ENCODE measurements around the gene RXRB. TPM values are rescaled to one million over a fixed set of nuclear protein-coding genes. Genes with fewer than 3 reads are reported as not detected.

RXRB gene
- total and polyA plus RNA-seq, 2 of the 13 experiments (the other 11 are each of a cell fraction or from before 2014, with no cell fraction given): 26.7 to 55.7 TPM

DNA sequence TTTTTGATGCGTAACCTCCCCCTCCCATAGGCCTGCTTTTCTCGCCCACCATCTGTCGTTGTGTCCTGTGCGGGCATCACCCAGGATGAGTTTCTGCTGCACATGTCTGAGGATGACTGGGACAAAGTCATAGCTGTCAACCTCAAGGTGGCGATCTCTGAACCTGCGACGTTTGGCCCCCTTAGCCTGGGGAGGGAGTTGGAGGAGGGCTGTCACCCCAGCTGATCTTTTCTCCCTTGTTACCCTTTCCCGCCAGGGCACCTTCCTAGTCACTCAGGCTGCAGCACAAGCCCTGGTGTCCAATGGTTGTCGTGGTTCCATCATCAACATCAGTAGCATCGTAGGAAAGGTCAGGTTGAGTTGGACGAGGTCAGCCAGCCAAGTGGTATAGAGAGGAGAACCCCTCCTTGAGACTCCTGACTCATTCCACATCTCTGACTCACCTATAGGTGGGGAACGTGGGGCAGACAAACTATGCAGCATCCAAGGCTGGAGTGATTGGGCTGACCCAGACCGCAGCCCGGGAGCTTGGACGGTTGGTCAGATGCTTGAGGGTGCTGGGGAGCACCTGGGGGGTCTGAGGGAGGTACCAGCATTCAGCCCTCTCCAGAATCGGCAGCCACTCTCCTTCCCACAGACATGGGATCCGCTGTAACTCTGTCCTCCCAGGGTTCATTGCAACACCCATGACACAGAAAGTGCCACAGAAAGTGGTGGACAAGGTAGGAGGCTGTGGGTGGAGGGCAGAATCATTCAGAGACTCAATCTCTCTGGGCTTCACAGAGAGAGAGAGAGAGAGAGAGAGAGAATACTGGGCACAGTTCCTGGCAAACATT, 4.9 kb upstream of the RXRB start (continued):
- no peak for TF ChIP-seq ZSCAN20 (CRISPR knock-in tag; IDR thresholded peaks at IDR 0.05; ENCODE audit: borderline replicate concordance)
- no peak for TF ChIP-seq AGO1 (IDR thresholded peaks at IDR 0.05; ENCODE audit: low read depth, low read length, poor library complexity, severe bottlenecking)
- TF ChIP-seq ZNF878 (CRISPR knock-in tag; IDR thresholded peaks at IDR 0.05): no peak; the same call in 1 of the 2 replicates
- no peak for TF ChIP-seq FOXK1 (CRISPR knock-in tag; IDR thresholded peaks at IDR 0.05; ENCODE audit: borderline replicate concordance, low read depth)
- TF ChIP-seq RBFOX2 (IDR thresholded peaks at IDR 0.05; ENCODE audit: low read depth, low read length): no peak
- TF ChIP-seq SOX13 (IDR thresholded peaks at IDR 0.05): no peak
- TF ChIP-seq SOX13 (CRISPR knock-in tag; conservative IDR thresholded peaks at IDR 0.05 in 1 of 2, IDR thresholded peaks at IDR 0.05 in 1 of 2): no peak
- TF ChIP-seq MED8 (CRISPR knock-in tag; IDR thresholded peaks at IDR 0.05; ENCODE audit: insufficient replicate concordance): no peak
- no peak for TF ChIP-seq RAD21 (CRISPR knock-in tag; IDR thresholded peaks at IDR 0.05)
- TF ChIP-seq NFATC3 (CRISPR knock-in tag; IDR thresholded peaks at IDR 0.05): no peak
- TF ChIP-seq NFRKB (IDR thresholded peaks at IDR 0.05): no peak
- TF ChIP-seq, protein P1, sequence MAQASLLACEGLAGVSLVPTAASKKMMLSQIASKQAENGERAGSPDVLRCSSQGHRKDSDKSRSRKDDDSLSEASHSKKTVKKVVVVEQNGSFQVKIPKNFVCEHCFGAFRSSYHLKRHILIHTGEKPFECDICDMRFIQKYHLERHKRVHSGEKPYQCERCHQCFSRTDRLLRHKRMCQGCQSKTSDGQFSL (CRISPR knock-in tag; IDR thresholded peaks at IDR 0.05): no peak
- TF ChIP-seq ZNF598 (CRISPR knock-in tag; IDR thresholded peaks at IDR 0.05; ENCODE audit: borderline replicate concordance): 0 out of 2 replicates have a peak, but pooled peaks have one; percentile 11
- TF ChIP-seq CENPT (CRISPR knock-in tag; IDR thresholded peaks at IDR 0.05; ENCODE audit: low read depth): no peak
- TF ChIP-seq IKZF4 (CRISPR knock-in tag; IDR thresholded peaks at IDR 0.05; ENCODE audit: borderline replicate concordance, low read depth, not compliant biosample characterization): no peak
- no peak for TF ChIP-seq GABPA (IDR thresholded peaks at IDR 0.05; ENCODE audit: low read depth, low read length)
- no peak for TF ChIP-seq GABPA (CRISPR knock-in tag; IDR thresholded peaks at IDR 0.05; ENCODE audit: low read depth)
- TF ChIP-seq SP140L (CRISPR knock-in tag; IDR thresholded peaks at IDR 0.05; ENCODE audit: borderline replicate concordance): no peak
- no peak for TF ChIP-seq ZNF543 (CRISPR knock-in tag; IDR thresholded peaks at IDR 0.05)
- no peak for TF ChIP-seq U2AF1 (optimal IDR thresholded peaks at IDR 0.05; ENCODE audit: low read depth, low read length)
- TF ChIP-seq RFXANK (CRISPR knock-in tag; IDR thresholded peaks at IDR 0.05): no peak
- TF ChIP-seq PHB2 (IDR thresholded peaks at IDR 0.05; ENCODE audit: partially characterized antibody): no peak
- TF ChIP-seq, protein P2, sequence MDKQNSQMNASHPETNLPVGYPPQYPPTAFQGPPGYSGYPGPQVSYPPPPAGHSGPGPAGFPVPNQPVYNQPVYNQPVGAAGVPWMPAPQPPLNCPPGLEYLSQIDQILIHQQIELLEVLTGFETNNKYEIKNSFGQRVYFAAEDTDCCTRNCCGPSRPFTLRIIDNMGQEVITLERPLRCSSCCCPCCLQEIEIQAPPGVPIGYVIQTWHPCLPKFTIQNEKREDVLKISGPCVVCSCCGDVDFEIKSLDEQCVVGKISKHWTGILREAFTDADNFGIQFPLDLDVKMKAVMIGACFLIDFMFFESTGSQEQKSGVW (CRISPR knock-in tag; IDR thresholded peaks at IDR 0.05; ENCODE audit: borderline replicate concordance): no peak
- TF ChIP-seq PAF1 (CRISPR knock-in tag; IDR thresholded peaks at IDR 0.05): no peak
